AG04449 (cell line): ENCODE measurements around the gene ETV6.

ENCODE experiments used
- CTCF ChIA-PET: fragments of 350-600 bp; formaldehyde crosslinking; extraction: SDS; loops from one replicate; lab custom pipeline; 2021; ENCODE audit warnings: antibody characterized with exemption; lab: Yijun Ruan, JAX
- POLR2A ChIA-PET: fragments of 400-600, 350-600 bp; formaldehyde crosslinking; extraction: SDS; loops from one replicate; lab custom pipeline; 2020; ENCODE audit warnings: antibody characterized with exemption, inconsistent platforms; lab: Yijun Ruan, JAX
- DNase-seq: peaks from one replicate; pipeline ENCODE4 v3.0.0-alpha.2; 2010; ENCODE audit warnings: low read depth, low spot score
- H3K4me3 ChIP-seq: 2 replicates; pipeline ENCODE4 v1.5.1; 2011; ENCODE audit warnings: low read depth, mild to moderate bottlenecking, control low read depth, low read length
- TF ChIP-seq, protein P1 (sequence below): IDR thresholded peaks from one replicate; pipeline ENCODE4 v1.5.1; 2011; ENCODE audit warnings: mild to moderate bottlenecking, moderate library complexity, low read length, control low read depth, inconsistent platforms; ENCODE audit not compliant: insufficient read depth; ENCODE audit errors: missing control alignments

The ETV6 gene

DNA sequence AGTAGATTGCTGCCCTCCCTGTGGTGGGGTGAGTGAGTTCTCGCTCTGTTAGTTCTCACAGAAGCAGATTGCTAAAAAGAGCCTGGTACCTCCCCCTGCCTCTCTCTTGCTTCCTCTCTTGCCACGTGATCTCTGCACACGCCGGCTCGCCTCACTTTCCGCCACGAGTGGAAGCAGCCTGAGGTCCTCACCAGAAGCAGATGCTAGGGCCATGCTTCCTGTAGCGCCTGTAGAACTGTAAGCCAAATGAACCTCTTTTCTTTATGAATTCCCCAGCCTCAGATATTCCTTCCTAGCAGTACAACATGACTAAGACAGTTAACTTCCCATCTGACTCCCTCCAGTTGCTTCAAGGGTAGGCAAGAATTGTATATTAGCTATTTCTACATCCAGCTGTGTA lies 76.2 kb downstream of the ETV6 start:
- no peak for DNase-seq
- ChIA-PET POLR2A (no interaction called here), CTCF (interaction anchor here (2.0 kb wide), 1 partner anchor 9 kb away, joined by 5 read pairs; no protein-coding TSS in a partner anchor)
- TF ChIP-seq, protein P1, sequence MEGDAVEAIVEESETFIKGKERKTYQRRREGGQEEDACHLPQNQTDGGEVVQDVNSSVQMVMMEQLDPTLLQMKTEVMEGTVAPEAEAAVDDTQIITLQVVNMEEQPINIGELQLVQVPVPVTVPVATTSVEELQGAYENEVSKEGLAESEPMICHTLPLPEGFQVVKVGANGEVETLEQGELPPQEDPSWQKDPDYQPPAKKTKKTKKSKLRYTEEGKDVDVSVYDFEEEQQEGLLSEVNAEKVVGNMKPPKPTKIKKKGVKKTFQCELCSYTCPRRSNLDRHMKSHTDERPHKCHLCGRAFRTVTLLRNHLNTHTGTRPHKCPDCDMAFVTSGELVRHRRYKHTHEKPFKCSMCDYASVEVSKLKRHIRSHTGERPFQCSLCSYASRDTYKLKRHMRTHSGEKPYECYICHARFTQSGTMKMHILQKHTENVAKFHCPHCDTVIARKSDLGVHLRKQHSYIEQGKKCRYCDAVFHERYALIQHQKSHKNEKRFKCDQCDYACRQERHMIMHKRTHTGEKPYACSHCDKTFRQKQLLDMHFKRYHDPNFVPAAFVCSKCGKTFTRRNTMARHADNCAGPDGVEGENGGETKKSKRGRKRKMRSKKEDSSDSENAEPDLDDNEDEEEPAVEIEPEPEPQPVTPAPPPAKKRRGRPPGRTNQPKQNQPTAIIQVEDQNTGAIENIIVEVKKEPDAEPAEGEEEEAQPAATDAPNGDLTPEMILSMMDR: no peak
- H3K4me3 ChIP-seq: no peak overlapping the region

DNA sequence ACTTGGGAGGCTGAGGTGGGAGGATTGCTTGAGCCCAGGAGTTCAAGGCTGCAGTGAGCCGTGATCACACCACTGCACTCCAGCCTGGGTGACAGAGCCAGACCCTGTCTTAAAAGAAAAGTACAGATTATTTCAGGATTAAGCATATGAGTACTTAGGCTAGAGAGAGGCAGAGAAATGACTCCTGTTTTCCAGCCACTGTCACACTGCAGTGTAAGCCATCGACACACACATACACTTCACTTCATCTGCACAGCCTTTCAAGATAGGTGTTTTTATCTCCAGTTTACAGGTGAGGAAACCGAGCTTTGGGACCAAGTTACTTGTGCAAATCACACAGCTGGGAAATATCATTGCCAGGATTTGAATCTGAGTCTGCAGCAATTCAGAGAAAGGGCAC lies 77.2 kb downstream of the ETV6 start:
- no peak for DNase-seq
- ChIA-PET POLR2A (no interaction called here), CTCF (interaction anchor here (2.0 kb wide), 1 partner anchor 10 kb away, joined by 5 read pairs; no protein-coding TSS in a partner anchor)
- TF ChIP-seq, protein P1: no peak
- no peak overlapping the region for H3K4me3 ChIP-seq

DNA sequence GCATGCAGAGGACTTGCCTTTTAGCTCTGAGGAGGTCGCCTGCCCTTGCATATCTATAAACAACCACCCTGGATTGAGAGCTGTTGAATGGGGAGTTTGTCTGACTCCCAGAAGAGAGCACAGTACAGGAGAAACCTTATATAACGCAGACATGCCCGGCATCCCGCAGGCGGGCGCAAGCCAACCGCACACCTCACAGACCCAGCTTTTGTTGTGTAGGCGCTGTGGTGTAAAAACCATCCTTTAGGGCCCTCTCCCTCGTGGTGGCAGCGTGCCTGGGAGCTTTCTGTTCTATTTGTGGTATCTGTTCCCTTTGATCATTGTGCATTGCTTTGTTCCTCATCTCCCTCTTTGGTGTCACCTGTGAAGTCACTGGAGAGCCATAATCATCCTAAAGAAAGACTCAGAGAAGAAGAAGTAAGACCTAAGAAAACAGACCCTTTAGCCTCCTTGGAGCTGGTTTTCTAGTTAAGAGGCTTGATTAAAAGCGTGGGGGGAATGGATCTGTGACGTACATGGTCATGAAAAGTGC lies 77.7 kb downstream of the ETV6 start:
- POLR2A ChIA-PET: no interaction called here
- CTCF ChIA-PET: interaction anchor here (0.8 to 2.0 kb wide), 3 partner anchors 10 to 22 kb away, joined by 3 to 6 read pairs (median 5); no protein-coding TSS in a partner anchor

DNA sequence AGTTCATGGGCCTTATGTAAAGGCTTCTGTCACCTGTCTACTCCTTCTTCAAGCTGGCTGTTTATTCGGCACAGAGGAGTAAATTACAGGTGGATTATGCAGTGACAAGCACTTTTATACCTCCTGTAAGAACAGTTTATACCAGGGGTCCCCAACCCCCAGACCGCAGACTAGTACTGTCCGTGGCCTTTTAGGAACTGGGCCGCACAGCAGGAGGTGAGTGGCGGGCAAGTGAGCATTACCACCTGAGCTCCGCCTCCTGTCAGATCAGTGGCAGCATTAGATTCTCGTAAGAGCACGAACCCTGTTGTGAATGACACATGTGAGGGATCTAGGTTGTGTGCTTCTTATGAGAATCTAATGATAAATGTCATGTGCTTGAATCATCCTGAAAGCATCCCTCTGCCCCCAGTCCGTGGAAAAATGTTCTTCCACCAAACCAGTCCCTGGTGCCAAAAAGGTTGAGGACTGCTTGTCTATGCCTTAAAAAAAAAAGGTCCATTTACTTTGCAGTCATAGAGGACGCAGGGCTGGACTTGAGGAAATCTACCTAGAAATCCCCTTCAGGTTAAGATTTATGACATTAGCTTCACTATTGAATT lies 78.8 kb downstream of the ETV6 start:
- CTCF ChIA-PET: interaction anchor here (1.5 kb wide), 1 partner anchor 12 kb away, joined by 6 read pairs; no protein-coding TSS in a partner anchor
- DNase-seq: no peak
- POLR2A ChIA-PET: no interaction called here
- no peak overlapping the region for H3K4me3 ChIP-seq
- TF ChIP-seq, protein P1: no peak

More for the DNA sequence above, 77.7 kb downstream of the ETV6 start:
- no peak overlapping the region for H3K4me3 ChIP-seq
- no peak for DNase-seq
- TF ChIP-seq, protein P1: no peak

DNA sequence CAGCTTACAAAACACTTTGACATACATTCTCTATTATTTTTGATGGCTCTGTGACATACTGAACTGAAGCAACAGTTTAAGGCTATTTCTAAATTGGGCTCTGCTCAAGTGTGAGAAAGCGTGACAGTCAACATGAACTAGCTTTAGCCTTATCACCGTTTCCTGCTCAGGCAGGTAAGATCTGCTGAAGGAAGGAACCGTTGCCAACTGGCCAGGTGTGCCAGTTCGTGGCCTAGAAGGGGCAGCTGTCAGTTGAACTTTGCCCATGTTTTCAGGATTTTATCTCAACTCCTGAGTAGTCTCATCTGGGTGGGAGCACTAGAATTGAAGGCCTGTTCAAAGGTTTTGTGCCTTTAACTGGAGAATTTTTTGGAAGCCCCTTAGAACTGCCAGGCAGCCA lies 79.5 kb downstream of the ETV6 start:
- TF ChIP-seq, protein P1: no peak
- DNase-seq: no peak
- H3K4me3 ChIP-seq: no peak overlapping the region
- ChIA-PET POLR2A (no interaction called here), CTCF (no interaction called here)

DNA sequence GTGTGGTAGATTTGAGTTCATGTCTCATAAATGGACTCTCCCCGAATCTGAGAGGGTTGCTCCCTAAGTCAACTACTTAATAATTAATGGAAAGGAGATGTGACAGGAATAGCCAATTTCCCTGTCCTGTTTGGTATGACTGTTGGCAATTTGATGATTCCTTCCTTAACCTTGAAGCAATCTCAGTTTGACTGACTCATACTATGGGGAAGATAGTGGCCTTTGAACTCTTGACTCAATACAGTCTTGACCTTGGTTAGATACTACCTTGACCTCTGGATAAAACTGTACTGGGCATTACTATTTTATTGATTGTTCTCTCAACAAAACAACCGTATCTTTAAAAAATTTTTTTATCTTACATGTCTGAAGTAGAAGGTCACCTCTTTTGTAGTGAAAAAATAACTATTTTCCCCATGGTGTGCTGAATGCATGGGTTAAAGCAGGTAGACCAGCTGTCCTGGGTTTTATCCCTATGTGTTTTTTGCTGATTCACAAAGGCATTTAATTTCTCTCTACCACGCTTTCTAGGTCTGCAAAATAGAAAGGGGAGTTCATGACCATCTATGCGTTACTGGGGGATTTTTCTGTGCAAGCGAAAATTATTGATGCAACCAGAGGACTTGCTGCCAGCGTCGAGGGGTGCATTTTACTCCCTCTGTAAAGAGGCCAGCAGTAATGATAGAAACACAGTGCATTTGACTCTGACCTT lies 80.1 kb downstream of the ETV6 start:
- H3K4me3 ChIP-seq: no peak overlapping the region
- CTCF ChIA-PET: interaction anchor here (2.6 kb wide), 1 partner anchor 304 kb away, joined by 8 read pairs; no protein-coding TSS in a partner anchor
- DNase-seq: no peak
- TF ChIP-seq, protein P1: no peak
- POLR2A ChIA-PET: no interaction called here
